SK-N-SH (cell line): ENCODE results near the gene TOR4A. TPM values are rescaled to one million over a fixed set of nuclear protein-coding genes. Genes with fewer than 3 reads are reported as not detected.

Experiments used
- CTCF ChIA-PET: fragments of 300-600, 350-600 bp; formaldehyde crosslinking; extraction: SDS; loops from one replicate; lab custom pipeline; 2021; lab: Yijun Ruan, JAX
- POLR2A ChIA-PET: fragments of 350-600 bp; sonication (Branson Sonifier 250); formaldehyde crosslinking; extraction: SDS; loops from one replicate; lab custom pipeline; 2020; ENCODE audit warnings: antibody characterized with exemption, inconsistent platforms; lab: Yijun Ruan, JAX
- DNase-seq: peaks from one replicate; pipeline ENCODE4 v3.0.0; 2012
- H2AFZ ChIP-seq: fragments of 200-600 bp; sonication (generic); 2 replicates; pipeline ENCODE4 v1.8.1; 2016; ENCODE audit warnings: antibody characterized with exemption, mild to moderate bottlenecking, low read depth
- H3F3A ChIP-seq: fragments of 200-600 bp; sonication (generic); replicated peaks from 2 replicates; pipeline ENCODE3; 2016; ENCODE audit warnings: antibody characterized with exemption, mild to moderate bottlenecking; ENCODE audit not compliant: insufficient read depth
- H3K27ac ChIP-seq, 2 experiments: fragments of 200-500 bp in 1 of 2; fragments of 200-600 bp in 1 of 2; sonication (Bioruptor generic) in 1 of 2; sonication (generic), shearing (Covaris generic) in 1 of 2; 2 replicates each; pipeline versions ENCODE4 v1.5.1 to v1.6.1; 2014 to 2016; ENCODE audit warnings: low read depth in 2 of 2, inconsistent platforms in 1 of 2, low read length in 1 of 2, mild to moderate bottlenecking in 1 of 2, mixed read lengths in 1 of 2
- H3K27me3 ChIP-seq: fragments of 200-600 bp; sonication (generic), shearing (Covaris generic); 2 replicates; pipeline ENCODE4 v1.6.1; 2016; ENCODE audit warnings: mixed run types; ENCODE audit not compliant: insufficient read depth
- H3K36me3 ChIP-seq, 2 experiments: fragments of 200-500 bp in 1 of 2; fragments of 200-600 bp in 1 of 2; sonication (Bioruptor generic) in 1 of 2; sonication (generic) in 1 of 2; replicated peaks in 1 of 2; 2 replicates each; pipeline versions ENCODE3 to v1.5.1; 2014 to 2016; ENCODE audit warnings: low read length in 1 of 2, mild to moderate bottlenecking in 1 of 2; ENCODE audit not compliant: insufficient read depth in 2 of 2, control insufficient read depth in 1 of 2
- H3K4me1 ChIP-seq, 2 experiments: fragments of 200-500 bp in 1 of 2; fragments of 200-600 bp in 1 of 2; sonication (Bioruptor generic) in 1 of 2; sonication (generic), shearing (Covaris generic) in 1 of 2; 2 replicates each; pipeline versions ENCODE4 v1.5.1 to v1.6.1; 2014 to 2016; ENCODE audit warnings: low read depth in 1 of 2, low read length in 1 of 2, mixed run types in 1 of 2; ENCODE audit not compliant: insufficient read depth in 2 of 2, control insufficient read depth in 1 of 2
- H3K4me2 ChIP-seq: fragments of 200-600 bp; sonication (generic), shearing (Covaris generic); 2 replicates; pipeline ENCODE4 v1.6.1; 2017; ENCODE audit warnings: mixed run types
- H3K4me3 ChIP-seq, 2 experiments: fragments of 200-500 bp in 1 of 2; fragments of 200-600 bp in 1 of 2; sonication (Bioruptor generic) in 1 of 2; sonication (generic), shearing (Covaris generic) in 1 of 2; 2 replicates each; pipeline versions ENCODE4 v1.5.1 to v1.8.1; 2014 to 2016; ENCODE audit warnings: low read depth in 2 of 2, inconsistent platforms in 1 of 2, low read length in 1 of 2, mild to moderate bottlenecking in 1 of 2, mixed read lengths in 1 of 2, moderate library complexity in 1 of 2
- H3K79me2 ChIP-seq: fragments of 200-600 bp; sonication (generic); 2 replicates; pipeline ENCODE4 v1.8.1; 2017; ENCODE audit warnings: mild to moderate bottlenecking; ENCODE audit not compliant: insufficient read depth
- H3K9ac ChIP-seq: fragments of 200-600 bp; sonication (generic); 2 replicates; pipeline ENCODE4 v1.6.1; 2017; ENCODE audit warnings: mixed run types
- H3K9me2 ChIP-seq: fragments of 200-600 bp; sonication (generic); 2 replicates; pipeline ENCODE4 v1.6.1; 2017; ENCODE audit warnings: mixed run types
- H3K9me3 ChIP-seq: fragments of 200-600 bp; sonication (generic); 2 replicates; pipeline ENCODE4 v1.6.1; 2017; ENCODE audit warnings: mixed run types, mild to moderate bottlenecking, moderate library complexity
- H4K20me1 ChIP-seq: fragments of 200-600 bp; sonication (generic); 2 replicates; pipeline ENCODE4 v1.6.1; 2017; ENCODE audit warnings: mild to moderate bottlenecking, mixed run types; ENCODE audit not compliant: insufficient read depth
- ELF1 ChIP-seq: IDR thresholded peaks from 2 replicates; pipeline ENCODE4 v1.4.0; 2012
- EP300 ChIP-seq, 2 experiments: IDR thresholded peaks; 2 replicates each; pipeline versions ENCODE4 v1.4.0 to v1.6.1; 2012; ENCODE audit warnings: borderline replicate concordance in 1 of 2, low read depth in 1 of 2, low read length in 1 of 2
- FOSL2 ChIP-seq: IDR thresholded peaks from 2 replicates; pipeline ENCODE4 v1.4.0; 2012; ENCODE audit warnings: low read depth, mild to moderate bottlenecking, moderate library complexity, borderline replicate concordance
- FOXJ3 ChIP-seq: sonication (generic); formaldehyde crosslinking; IDR thresholded peaks from 2 replicates; pipeline ENCODE4 v1.5.1; 2020; ENCODE audit warnings: mild to moderate bottlenecking, missing genetic modification reagents
- JUND ChIP-seq: IDR thresholded peaks from 2 replicates; pipeline ENCODE4 v1.4.0; 2012
- MEF2A ChIP-seq: IDR thresholded peaks from 2 replicates; pipeline ENCODE4 v1.4.0; 2012; ENCODE audit warnings: low read depth, borderline replicate concordance
- SIN3A ChIP-seq: IDR thresholded peaks from 2 replicates; pipeline ENCODE4 v1.6.1; 2012; ENCODE audit warnings: low read depth, mild to moderate bottlenecking, low read length, moderate library complexity, borderline replicate concordance
- YY1 ChIP-seq: IDR thresholded peaks from 2 replicates; pipeline ENCODE4 v1.4.0; 2012; ENCODE audit warnings: low read depth, mild to moderate bottlenecking
- whole genome bisulfite sequencing: methylation state at CpG from one replicate; pipeline ENCODE4 v1.1.6; 2017; ENCODE audit warnings: low lambda C conversion rate; 5-methylcytosine and 5-hydroxymethylcytosine counted together
- polyA plus RNA-seq, 3 experiments: library from polyadenylated mRNA; depleted of rRNA; stranded (reverse); fragments of >200 nt; gene quantifications; 2 replicates each; pipeline ENCODE4 v1.2.3, GENCODE V29; 2012
- TF ChIP-seq, protein P1 (sequence below): IDR thresholded peaks from 2 replicates; pipeline ENCODE4 v1.4.0; 2012; ENCODE audit warnings: low read depth, borderline replicate concordance

The TOR4A gene
- polyA plus RNA-seq, 1 of the 3 experiments (the other 2 are of a cell fraction): 0.81 TPM

GRCh38 chr9:137232101-137232500 lies 45.4 kb upstream of the TOR4A start:
- DNase-seq: no peak
- H3K4me2 ChIP-seq: no peak overlapping the region
- H3K27ac ChIP-seq: no peak overlapping the region
- H3K9me3 ChIP-seq: no peaks in the 10 kb centered on the region
- H3K4me1 ChIP-seq: peaks cover 0 to 33% of the 10 kb centered on the region in 2 experiments; a peak in 1 of 4 replicates
- H3K79me2 ChIP-seq: no peaks in the 10 kb centered on the region
- H3F3A ChIP-seq: peaks cover 7% of the 10 kb centered on the region
- H2AFZ ChIP-seq: no peak overlapping the region
- no peak overlapping the region for H3K4me3 ChIP-seq
- H3K9me2 ChIP-seq: no peaks in the 10 kb centered on the region
- no peaks in the 10 kb centered on the region for H4K20me1 ChIP-seq
- H3K36me3 ChIP-seq: no peaks in the 10 kb centered on the region
- H3K9ac ChIP-seq: no peak overlapping the region
- ChIA-PET POLR2A (no interaction called here), CTCF (no interaction called here)
- TF ChIP-seq ELF1: no peak
- TF ChIP-seq, all 33 proteins: peak for 0
- 64% methylated on average over 7 of the region's 10 CpGs for WGBS
- no peaks in the 10 kb centered on the region for H3K27me3 ChIP-seq

GRCh38 chr9:137232510-137232909 lies 45.0 kb upstream of the TOR4A start:
- 84% methylated on average over 15 of the region's 24 CpGs for WGBS
- CTCF ChIA-PET: no interaction called here
- Histone ChIP-seq H3F3A (peaks cover 3% of the 10 kb centered on the region), H3K36me3 (no peaks in the 10 kb centered on the region), H3K4me3 (no peak overlapping the region), H3K27me3 (no peaks in the 10 kb centered on the region), H3K4me1 (peaks cover 0 to 29% of the 10 kb centered on the region in 2 experiments; a peak in 1 of 4 replicates), H4K20me1 (no peaks in the 10 kb centered on the region), H2AFZ (no peak overlapping the region), H3K9me2 (no peaks in the 10 kb centered on the region), H3K9me3 (no peaks in the 10 kb centered on the region), H3K79me2 (peaks cover 4% of the 10 kb centered on the region; the same call in 1 of the 2 replicates), H3K9ac (no peak overlapping the region), H3K27ac (no peak overlapping the region), H3K4me2 (no peak overlapping the region)
- no peak for DNase-seq
- POLR2A ChIA-PET: no interaction called here
- TF ChIP-seq EP300 (IDR thresholded peaks at IDR 0.05; ENCODE audit: borderline replicate concordance in 1 of 2, low read depth in 1 of 2, low read length in 1 of 2) (no peak), MEF2A (no peak), FOXJ3 (CRISPR knock-in tag) (no peak), YY1 (no peak), FOSL2 (no peak), JUND (no peak)

DNA sequence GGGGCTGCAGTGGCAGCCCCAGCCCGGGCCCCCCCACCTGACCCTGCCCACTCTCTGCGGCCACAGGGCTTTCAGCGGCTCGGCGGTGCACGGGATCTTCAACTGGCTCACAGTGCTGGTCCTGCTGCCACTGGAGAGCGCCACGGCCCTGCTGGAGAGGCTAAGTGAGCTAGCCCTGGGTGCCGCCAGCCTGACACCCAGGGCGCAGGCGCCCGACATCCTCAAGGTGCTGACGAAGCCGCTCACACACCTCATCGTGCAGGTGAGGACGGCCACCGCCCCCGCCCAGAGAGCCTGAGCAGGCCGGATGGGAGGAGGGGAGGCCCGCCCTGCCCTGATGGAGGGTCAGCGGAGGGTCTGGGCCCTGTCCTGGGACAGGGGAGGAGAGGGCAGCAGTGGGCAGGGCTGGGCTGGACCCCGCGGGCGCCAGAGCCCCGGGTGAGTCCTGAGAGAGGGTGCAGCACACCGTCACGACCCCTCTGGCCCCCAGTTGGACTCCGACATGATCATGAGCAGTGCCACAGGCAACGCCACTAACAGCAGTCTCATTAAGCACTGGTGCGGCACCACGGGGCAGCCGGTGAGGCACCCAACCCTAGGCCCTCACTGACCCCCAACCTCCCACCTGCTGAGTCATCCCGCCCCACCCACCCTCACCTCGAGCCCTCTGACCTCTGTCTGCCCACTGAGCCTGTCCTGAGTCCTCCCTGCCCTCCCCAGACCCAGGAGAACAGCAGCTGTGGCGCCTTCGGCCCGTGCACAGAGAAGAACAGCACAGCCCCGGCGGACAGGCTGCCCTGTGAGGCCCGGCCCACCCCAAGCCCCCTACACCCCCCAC lies 44.2 kb upstream of the TOR4A start:
- ChIA-PET POLR2A (no interaction called here), CTCF (no interaction called here)
- H3K9me2 ChIP-seq: no peaks in the 10 kb centered on the region
- peaks cover 3% of the 10 kb centered on the region for H3F3A ChIP-seq
- H3K9me3 ChIP-seq: no peaks in the 10 kb centered on the region
- H4K20me1 ChIP-seq: no peaks in the 10 kb centered on the region
- TF ChIP-seq SIN3A: no peak
- TF ChIP-seq, protein P1, sequence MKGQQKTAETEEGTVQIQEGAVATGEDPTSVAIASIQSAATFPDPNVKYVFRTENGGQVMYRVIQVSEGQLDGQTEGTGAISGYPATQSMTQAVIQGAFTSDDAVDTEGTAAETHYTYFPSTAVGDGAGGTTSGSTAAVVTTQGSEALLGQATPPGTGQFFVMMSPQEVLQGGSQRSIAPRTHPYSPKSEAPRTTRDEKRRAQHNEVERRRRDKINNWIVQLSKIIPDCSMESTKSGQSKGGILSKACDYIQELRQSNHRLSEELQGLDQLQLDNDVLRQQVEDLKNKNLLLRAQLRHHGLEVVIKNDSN: no peak
- no peak overlapping the region for H2AFZ ChIP-seq
- H3K4me2 ChIP-seq: no peak overlapping the region
- WGBS: 65% methylated on average over 14 of the region's 40 CpGs
- H3K4me3 ChIP-seq: no peak overlapping the region
- H3K27me3 ChIP-seq: no peaks in the 10 kb centered on the region
- H3K9ac ChIP-seq: no peak overlapping the region
- H3K4me1 ChIP-seq: peaks cover 1 to 26% of the 10 kb centered on the region in 2 experiments; a peak in 2 of 4 replicates
- H3K36me3 ChIP-seq: no peaks in the 10 kb centered on the region
- peaks cover 12% of the 10 kb centered on the region for H3K79me2 ChIP-seq
- H3K27ac ChIP-seq: no peak overlapping the region
- DNase-seq: no peak
